HG03558 (cell line): ENCODE data around the gene PYCARD.
A peak's percentile ranks its signal among the peaks of the same experiment; 100 is the strongest.
"Not testable (repeated sequence)": the region's sequence is repeated elsewhere in the genome, so short reads cannot be mapped to it uniquely, and the experiment has no call there.

Experiments
- ATAC-seq: cut with Tn5 transposase; IDR thresholded peaks from one replicate; pipeline ENCODE4 v1.9.1; 2021; ENCODE audit warnings: moderate number of reproducible peaks; ENCODE audit not compliant: unreplicated experiment; ENCODE audit errors: extremely low read depth

PYCARD gene

DNA sequence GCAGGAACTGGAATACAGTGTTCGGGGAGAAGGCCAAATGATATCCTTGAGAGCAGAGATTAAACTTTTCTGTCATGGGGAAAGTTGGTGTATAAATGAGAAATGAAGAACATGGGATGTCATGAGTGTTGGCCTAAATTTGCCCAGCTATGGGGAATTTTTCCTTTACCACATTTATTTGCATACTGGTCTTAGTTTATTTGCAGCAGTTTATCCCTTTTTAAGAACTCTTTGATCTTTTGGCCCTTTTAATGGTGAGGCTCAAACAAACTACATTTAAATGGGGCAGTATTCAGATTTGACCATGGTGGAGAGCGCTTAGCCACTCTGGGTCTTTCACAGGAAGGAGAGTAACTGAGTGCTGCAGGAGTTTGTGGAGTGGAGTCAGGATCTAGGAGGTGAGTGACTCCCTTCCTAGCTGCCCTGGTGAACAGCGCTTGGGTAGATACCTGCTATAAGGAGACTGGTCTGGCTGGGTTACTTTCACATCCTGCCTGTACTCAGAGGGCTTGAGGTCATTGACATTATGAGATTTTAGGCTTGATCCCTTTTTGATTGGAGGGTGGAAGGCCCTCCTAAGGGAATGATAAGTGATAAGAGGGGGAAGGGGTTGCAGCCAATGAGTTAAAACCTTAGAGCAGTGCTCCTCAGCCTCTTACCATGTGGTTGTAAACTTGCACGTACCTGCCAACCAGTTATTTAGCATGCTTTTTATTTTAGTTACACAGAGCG is 10.7 kb downstream of the PYCARD start:
- no peak for ATAC-seq

DNA sequence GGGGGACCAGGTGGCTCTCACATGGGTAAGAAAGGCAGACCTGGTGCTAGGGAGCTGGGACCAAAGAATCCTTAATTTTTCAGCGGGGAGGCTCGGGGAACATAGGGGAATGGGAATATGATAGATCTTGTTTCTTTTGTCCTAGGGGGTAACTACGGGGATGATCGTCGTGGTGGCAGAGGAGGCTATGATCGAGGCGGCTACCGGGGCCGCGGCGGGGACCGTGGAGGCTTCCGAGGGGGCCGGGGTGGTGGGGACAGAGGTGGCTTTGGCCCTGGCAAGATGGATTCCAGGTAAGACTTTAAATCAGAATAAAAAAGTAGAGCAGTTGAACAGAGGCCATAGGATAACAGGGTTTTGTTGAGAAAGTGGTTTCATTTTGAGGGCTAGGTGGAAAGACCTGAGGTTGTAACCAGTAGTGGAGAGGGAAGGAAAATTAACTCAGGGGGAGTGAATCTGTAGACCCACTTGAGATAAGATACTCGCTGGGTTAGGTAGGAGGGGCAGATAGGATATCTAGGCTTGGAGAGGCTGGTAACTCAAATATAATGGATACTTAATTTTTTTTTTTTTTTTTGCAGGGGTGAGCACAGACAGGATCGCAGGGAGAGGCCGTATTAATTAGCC is 11.6 kb downstream of the PYCARD start:
- no peak for ATAC-seq

GRCh38 chr16:31190061-31190460 is 12.5 kb downstream of the PYCARD start:
- no peak for ATAC-seq

- ATAC-seq, result no peak
Observed at GRCh38 chr16:31189412-31189778, 13.2 kb downstream of the PYCARD start.

GRCh38 chr16:31188450-31189411 is 13.8 kb downstream of the PYCARD start:
- no peak for ATAC-seq

- no peak for ATAC-seq
Observed at GRCh38 chr16:31187808-31188189, 14.8 kb downstream of the PYCARD start.

DNA sequence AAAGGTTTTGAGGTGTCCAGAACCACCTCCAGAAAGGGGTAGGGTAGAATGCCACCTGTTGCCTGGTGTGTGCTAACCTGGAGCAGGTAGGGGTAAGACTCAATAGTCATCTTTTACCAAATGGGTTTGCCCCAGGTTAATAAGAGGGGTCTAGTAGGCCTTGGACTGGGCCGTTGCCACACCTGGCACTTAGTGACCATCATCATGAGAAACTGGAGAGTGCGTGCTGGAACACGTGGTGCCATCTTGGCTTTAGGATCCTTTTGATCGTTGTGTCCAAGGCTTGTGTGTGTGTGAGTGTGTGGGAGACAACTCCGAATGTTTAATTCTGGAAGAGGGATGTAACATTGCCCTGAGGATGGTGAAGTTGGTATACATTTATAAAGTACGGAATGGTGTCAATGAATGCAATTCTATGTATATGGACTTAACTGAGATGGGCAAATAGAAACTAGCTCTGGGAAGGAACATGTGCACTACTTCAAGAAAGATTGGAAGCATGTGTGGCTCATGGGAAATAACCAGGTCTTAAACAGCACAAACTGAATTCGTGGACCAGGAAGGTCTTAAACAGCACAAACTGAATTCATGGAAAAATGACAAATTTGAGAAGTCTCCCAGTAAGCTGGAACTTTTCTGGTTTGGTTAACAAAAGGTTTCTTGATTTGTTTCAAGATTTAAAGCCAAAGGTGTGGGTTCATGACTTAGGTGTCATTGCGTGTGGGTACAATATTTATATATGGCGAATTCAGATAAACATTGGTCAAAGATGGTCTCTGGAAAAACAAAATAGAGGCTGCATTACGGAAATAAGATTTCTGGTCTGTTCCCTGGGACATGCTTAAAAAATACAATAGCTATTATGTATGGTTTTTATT is 15.4 kb downstream of the PYCARD start:
- ATAC-seq, result no peak

DNA sequence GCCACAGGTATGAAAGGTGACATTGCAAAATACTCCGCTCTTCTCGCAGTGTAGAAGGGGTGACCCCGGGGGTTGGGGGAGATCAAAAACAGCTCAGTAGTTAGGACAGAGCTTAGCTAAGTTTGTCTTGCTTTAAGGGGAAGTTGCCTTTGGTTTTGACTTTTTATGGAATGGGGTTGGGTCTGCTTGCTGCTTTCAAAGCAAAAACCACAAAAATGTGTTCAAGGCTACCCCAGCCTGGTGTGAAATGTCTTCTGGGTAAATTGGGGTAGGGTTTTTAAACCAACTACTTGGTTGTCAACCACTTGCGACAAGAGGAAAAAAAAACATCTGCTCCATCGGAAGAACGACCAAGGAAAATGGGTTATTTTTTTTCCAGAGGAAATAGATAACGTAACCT is 16.4 kb downstream of the PYCARD start:
- ATAC-seq, result no peak

DNA sequence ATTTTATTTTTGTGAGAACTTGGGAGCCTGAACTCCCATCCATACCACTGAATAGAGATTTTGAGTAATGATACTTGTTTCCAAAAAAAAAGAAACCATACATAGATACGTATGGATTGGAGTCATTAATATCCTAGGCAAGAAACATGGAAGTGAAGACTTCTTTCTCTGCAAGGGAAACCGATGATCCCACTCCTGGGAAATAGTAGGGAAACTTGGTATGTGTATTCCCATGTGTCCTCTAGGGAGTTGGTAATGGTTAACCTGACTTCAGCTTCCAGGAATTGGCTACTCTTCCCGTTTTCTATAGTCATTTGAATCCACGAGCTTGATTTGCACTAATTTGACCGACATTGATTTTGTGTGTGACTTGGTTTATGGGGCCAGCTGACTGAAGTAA is 17.2 kb downstream of the PYCARD start:
- no peak for ATAC-seq

DNA sequence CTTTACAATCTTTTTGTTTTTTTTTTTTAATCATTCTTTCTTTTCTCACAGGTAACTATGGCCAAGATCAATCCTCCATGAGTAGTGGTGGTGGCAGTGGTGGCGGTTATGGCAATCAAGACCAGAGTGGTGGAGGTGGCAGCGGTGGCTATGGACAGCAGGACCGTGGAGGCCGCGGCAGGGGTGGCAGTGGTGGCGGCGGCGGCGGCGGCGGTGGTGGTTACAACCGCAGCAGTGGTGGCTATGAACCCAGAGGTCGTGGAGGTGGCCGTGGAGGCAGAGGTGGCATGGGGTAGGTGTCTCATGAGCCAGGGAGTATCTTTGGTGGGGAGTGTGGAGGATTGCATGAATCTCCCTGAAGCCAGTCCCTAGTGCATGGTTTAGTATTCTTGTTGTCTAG is 17.7 kb downstream of the PYCARD start:
- ATAC-seq, result no peak

GRCh38 chr16:31183432-31184428 is 18.8 kb downstream of the PYCARD start:
- ATAC-seq, result no peak

DNA sequence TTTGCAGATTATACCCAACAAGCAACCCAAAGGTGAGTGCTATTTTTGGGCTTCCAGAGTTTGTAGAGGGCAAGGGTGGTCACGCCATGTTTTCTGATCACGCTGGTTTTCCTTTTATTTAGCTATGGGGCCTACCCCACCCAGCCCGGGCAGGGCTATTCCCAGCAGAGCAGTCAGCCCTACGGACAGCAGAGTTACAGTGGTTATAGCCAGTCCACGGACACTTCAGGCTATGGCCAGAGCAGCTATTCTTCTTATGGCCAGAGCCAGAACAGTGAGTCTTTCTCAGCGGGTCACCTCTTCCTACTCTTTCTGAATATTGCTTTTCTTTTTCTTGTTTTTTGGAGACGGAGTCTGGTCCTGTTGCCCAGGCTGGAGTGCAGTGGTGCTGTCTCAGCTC is 20.2 kb downstream of the PYCARD start:
- no peak for ATAC-seq

DNA sequence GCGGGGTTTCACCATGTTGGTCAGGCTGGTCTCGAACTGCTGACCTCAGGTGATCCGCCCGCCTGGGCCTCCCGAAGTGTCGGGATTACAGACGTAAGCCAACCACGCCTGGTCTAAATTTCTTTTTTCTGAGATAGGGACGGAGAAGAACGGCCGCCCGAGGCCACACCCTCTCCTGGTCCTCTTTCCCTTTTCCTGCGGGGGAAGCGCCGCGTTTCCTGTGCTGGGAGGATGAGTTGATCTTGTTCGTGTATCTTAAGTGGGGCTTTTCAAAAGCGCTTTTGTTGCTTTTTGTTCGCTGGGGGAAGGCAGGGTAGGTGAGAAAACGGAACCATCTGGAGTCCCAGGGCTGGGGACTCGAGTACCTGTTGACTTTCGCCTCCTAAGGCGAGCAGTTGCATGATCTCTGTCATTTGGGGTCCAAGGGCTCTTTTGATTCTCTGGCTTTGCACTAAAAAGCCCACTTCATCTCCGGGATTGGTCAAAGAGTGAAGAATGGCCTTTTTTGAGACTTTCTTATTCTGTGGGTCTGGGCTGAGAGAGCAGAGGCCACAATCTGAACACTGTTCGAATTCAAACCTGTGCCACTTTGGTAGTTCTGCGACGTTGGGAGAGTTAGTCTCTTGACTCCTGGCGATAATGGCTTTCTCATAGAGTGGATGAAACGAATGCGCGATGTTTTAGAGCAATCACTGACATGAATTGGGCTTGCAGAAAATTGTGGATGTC is 21.3 kb downstream of the PYCARD start:
- no peak for ATAC-seq

DNA sequence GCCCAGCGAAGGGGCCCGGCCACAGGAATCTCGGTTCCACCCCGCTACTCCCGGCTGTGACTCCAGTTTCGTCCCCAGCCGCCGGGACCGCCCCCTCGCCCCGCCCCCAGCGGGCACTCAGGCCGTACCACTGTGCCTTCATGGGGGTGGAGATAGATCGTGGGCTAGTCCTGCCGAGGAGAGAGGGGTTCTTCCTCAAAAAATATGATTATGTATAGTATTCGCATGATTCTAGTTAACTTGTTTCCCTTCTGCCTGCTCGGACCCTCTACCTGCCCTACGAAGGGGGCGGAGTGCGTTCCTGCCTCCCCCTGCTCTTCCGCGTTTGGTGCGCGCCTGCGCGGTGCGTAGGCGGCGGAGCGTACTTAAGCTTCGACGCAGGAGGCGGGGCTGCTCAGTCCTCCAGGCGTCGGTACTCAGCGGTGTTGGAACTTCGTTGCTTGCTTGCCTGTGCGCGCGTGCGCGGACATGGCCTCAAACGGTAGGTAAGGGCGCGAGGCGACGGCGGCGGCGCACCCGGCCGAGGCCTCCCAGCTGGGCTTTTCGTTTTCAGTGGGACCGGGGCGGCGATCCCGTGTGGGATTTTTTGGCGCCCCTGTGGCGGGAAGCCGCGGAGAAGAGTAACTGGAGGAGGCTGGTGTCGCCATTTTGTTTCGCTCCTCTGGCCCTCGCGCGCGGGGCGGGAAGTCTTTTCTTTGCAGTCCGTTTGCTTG is 22.7 kb downstream of the PYCARD start, which contains the start of gene FUS:
Gene FUS, plus strand, starts transcription at position 393 of the 713 bp plus-strand sequence. Its CDS starts 76 bp downstream, at position 469.
- ATAC-seq, result peak; percentile 24

GRCh38 chr16:31179219-31179746 is 23.3 kb downstream of the PYCARD start:
- no peak for ATAC-seq

- ATAC-seq, result no peak
Observed at GRCh38 chr16:31177136-31177535, 25.4 kb downstream of the PYCARD start.

DNA sequence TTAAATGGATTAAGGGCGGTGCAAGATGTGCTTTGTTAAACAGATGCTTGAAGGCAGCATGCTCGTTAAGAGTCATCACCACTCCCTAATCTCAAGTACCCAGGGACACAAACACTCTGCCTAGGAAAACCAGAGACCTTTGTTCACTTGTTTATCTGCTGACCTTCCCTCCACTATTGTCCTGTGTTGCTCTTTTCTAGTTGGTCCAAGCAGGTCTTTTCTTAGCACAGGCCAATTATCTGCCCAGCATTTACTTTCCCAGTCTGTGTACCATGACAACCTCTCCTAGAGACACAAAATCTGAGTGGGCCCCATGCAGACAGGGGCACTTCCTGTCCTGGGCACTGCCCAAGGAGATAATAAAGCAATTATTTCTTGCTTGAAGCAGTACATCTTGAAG is 32.5 kb downstream of the PYCARD start:
- ATAC-seq, result not testable (repeated sequence)
